Endothelial cell of umbilical vein (primary cell): ENCODE results near the gene MRPS23. TPM values are rescaled to one million over a fixed set of nuclear protein-coding genes. Genes with fewer than 3 reads are reported as not detected.

Source experiments
- BruUV-seq: library from RNA; stranded (reverse); fragments of 400-500 nt; replicated peaks from 2 replicates; lab custom pipeline; 2021; lab: Mats Ljungman, UMichigan
- CTCF ChIA-PET: fragments of 300-600, 350-600 bp; sonication (Branson Sonifier 250); formaldehyde crosslinking; loops from one replicate; lab custom pipeline; 2021; ENCODE audit warnings: antibody characterized with exemption, inconsistent platforms; lab: Charles Lee
- POLR2A ChIA-PET: fragments of 300-600, 350-600 bp; sonication (Branson Sonifier 250); formaldehyde crosslinking; loops from one replicate; lab custom pipeline; 2021; ENCODE audit warnings: antibody characterized with exemption, inconsistent platforms; lab: Charles Lee
- DNase-seq: peaks from one replicate; pipeline ENCODE4 v3.0.0-alpha.2; 2011; ENCODE audit warnings: low read depth, low spot score
- FAIRE-seq: peaks from 2 replicates; lab custom pipeline; 2011; peaks lifted over from hg19 to GRCh38; lab: Jason Lieb, UNC
- H2AFZ ChIP-seq: 2 replicates; pipeline ENCODE4 v1.6.0; 2012; ENCODE audit warnings: low read depth, low read length, control low read depth, inconsistent platforms
- H3K27ac ChIP-seq: 2 replicates; pipeline ENCODE4 v1.5.1; 2011; ENCODE audit warnings: low read depth, mild to moderate bottlenecking, control low read depth, low read length, moderate library complexity; ENCODE audit not compliant: insufficient read depth
- H3K27me3 ChIP-seq, 2 experiments: 2 replicates each; pipeline versions ENCODE4 v1.6.0 to v1.6.1; 2011; ENCODE audit warnings: low read length in 2 of 2, mixed read lengths in 1 of 2; ENCODE audit not compliant: control insufficient read depth in 2 of 2, insufficient read depth in 2 of 2
- H3K36me3 ChIP-seq, 2 experiments: 2 replicates in 1 of 2; 3 replicates in 1 of 2; pipeline ENCODE4 v1.5.1; 2011; ENCODE audit warnings: low read length in 2 of 2, mild to moderate bottlenecking in 1 of 2, moderate library complexity in 1 of 2; ENCODE audit not compliant: control insufficient read depth in 2 of 2, insufficient read depth in 2 of 2; ENCODE audit errors: extremely low read depth in 1 of 2
- H3K4me1 ChIP-seq: 3 replicates; pipeline ENCODE4 v1.5.1; 2011; ENCODE audit warnings: mild to moderate bottlenecking, low read length; ENCODE audit not compliant: control insufficient read depth, insufficient read depth; ENCODE audit errors: extremely low read depth
- H3K4me2 ChIP-seq: 2 replicates; pipeline ENCODE4 v1.6.1; 2011; ENCODE audit warnings: low read length, control low read depth, mixed read lengths; ENCODE audit not compliant: insufficient read depth
- H3K4me3 ChIP-seq, 3 experiments: fragments of 200-600 bp in 1 of 3; sonication (generic), shearing (Covaris generic) in 1 of 3; replicated peaks in 1 of 3; 2 replicates each; pipeline ENCODE4 v1.5.1; 2011 to 2016; ENCODE audit warnings: control low read depth in 3 of 3, low read length in 3 of 3, mild to moderate bottlenecking in 2 of 3, inconsistent platforms in 1 of 3, low read depth in 1 of 3, moderate library complexity in 1 of 3; ENCODE audit not compliant: insufficient read depth in 1 of 3
- H3K79me2 ChIP-seq: 2 replicates; pipeline ENCODE4 v1.6.0; 2012; ENCODE audit warnings: low read length, inconsistent platforms; ENCODE audit not compliant: control insufficient read depth, insufficient read depth
- H3K9ac ChIP-seq: replicated peaks from 2 replicates; pipeline ENCODE3; 2011; ENCODE audit warnings: low read length, control low read depth; ENCODE audit not compliant: insufficient read depth; ENCODE audit errors: extremely low read depth
- H3K9me1 ChIP-seq: replicated peaks from 3 replicates; pipeline ENCODE4 v1.6.0; 2011; ENCODE audit warnings: mild to moderate bottlenecking, low read length; ENCODE audit not compliant: control insufficient read depth, insufficient read depth; ENCODE audit errors: extremely low read depth
- H3K9me3 ChIP-seq: replicated peaks from 2 replicates; pipeline ENCODE4 v1.5.1; 2012; ENCODE audit warnings: low read length, inconsistent platforms; ENCODE audit not compliant: control insufficient read depth, insufficient read depth
- H4K20me1 ChIP-seq: replicated peaks from 2 replicates; pipeline ENCODE3; 2011; ENCODE audit warnings: mild to moderate bottlenecking, low read length; ENCODE audit not compliant: control insufficient read depth, insufficient read depth; ENCODE audit errors: extremely low read depth
- EZH2 ChIP-seq: IDR thresholded peaks from 2 replicates; pipeline ENCODE4 v1.6.1; 2012; ENCODE audit warnings: borderline replicate concordance, low read depth, mild to moderate bottlenecking, moderate library complexity, low read length, inconsistent platforms; ENCODE audit not compliant: severe bottlenecking
- FOS ChIP-seq: IDR thresholded peaks from 2 replicates; pipeline ENCODE4 v1.6.1; 2011; ENCODE audit warnings: mild to moderate bottlenecking, low read length, moderate library complexity, borderline replicate concordance; ENCODE audit not compliant: insufficient read depth
- GATA2 ChIP-seq: IDR thresholded peaks from 2 replicates; pipeline ENCODE4 v1.7.0; 2011; ENCODE audit warnings: low read depth, mild to moderate bottlenecking, moderate library complexity, mixed read lengths, low read length; ENCODE audit not compliant: insufficient read length, insufficient read depth
- JUN ChIP-seq: IDR thresholded peaks from 2 replicates; pipeline ENCODE4 v1.6.1; 2011; ENCODE audit warnings: borderline replicate concordance, low read depth; ENCODE audit not compliant: insufficient read length, insufficient read depth
- MYC ChIP-seq: IDR thresholded peaks from one replicate; pipeline ENCODE4 v1.6.1; 2011; ENCODE audit warnings: mild to moderate bottlenecking, low read depth, low read length
- POLR2A ChIP-seq: IDR thresholded peaks from 2 replicates; pipeline ENCODE4 v1.6.1; 2012; ENCODE audit warnings: low read depth, mild to moderate bottlenecking, control low read depth, low read length
- POLR2AphosphoS5 ChIP-seq: IDR thresholded peaks from 2 replicates; pipeline ENCODE4 v1.6.1; 2012; ENCODE audit warnings: low read depth, mild to moderate bottlenecking, control low read depth, low read length, moderate library complexity; ENCODE audit not compliant: insufficient read depth
- dilution Hi-C: fragments of 300-500 bp; cut with MboI; formaldehyde crosslinking; loops from one replicate; pipeline ENCODE4 v1.15.0; 2019; ENCODE audit warnings: low sequenced_read_pairs; ENCODE audit not compliant: extremely low pct_ligation_motif_present
- intact Hi-C: fragments of 100-400 bp; cut with micrococcal nuclease; formaldehyde crosslinking; loops from one replicate; pipeline ENCODE4 v1.10.0; 2022
- polyA plus RNA-seq, 4 experiments: library from polyadenylated mRNA; depleted of rRNA in 3 of 4; stranded (reverse) in 3 of 4; unstranded in 1 of 4; fragments of >200 nt; gene quantifications; 2 replicates each; pipeline versions ENCODE4 v1.2.1 to v1.2.3, GENCODE V29; 2011 to 2012; ENCODE audit warnings: missing spikeins in 1 of 4
- total RNA-seq: library from RNA; stranded (reverse); gene quantifications from 2 replicates; pipeline ENCODE4 v1.2.3, GENCODE V29; 2021
- TF ChIP-seq, protein P1 (sequence below), 2 donors: IDR thresholded peaks; 1 replicate in 1 of 2; 2 replicates in 1 of 2; pipeline ENCODE4 v1.5.1; 2011; ENCODE audit warnings: low read length in 2 of 2, mild to moderate bottlenecking in 2 of 2, moderate library complexity in 2 of 2, control low read depth in 1 of 2, inconsistent platforms in 1 of 2, low read depth in 1 of 2; ENCODE audit not compliant: insufficient read depth in 1 of 2; ENCODE audit errors: extremely low read depth in 1 of 2
- TF ChIP-seq, protein P2 (sequence below): IDR thresholded peaks from 2 replicates; pipeline ENCODE4 v1.6.1; 2011; ENCODE audit not compliant: insufficient read depth, insufficient read length

Gene MRPS23
- total and polyA plus RNA-seq, 2 donors (not counting 3 experiments of a cell fraction or from before 2014, with no cell fraction given): 39.9 to 46.2 TPM

- no peak for FAIRE-seq
- intact Hi-C loops: loop anchor here (5.0 kb wide), 1 partner anchor 213 kb away; the partner anchor contains the start of gene DYNLL2
Measured at GRCh38 chr17:57868910-57869616, 19.2 kb upstream of the MRPS23 start.

More at GRCh38 chr17:57868910-57869616, 19.2 kb upstream of the MRPS23 start:
- TF ChIP-seq, protein P1, sequence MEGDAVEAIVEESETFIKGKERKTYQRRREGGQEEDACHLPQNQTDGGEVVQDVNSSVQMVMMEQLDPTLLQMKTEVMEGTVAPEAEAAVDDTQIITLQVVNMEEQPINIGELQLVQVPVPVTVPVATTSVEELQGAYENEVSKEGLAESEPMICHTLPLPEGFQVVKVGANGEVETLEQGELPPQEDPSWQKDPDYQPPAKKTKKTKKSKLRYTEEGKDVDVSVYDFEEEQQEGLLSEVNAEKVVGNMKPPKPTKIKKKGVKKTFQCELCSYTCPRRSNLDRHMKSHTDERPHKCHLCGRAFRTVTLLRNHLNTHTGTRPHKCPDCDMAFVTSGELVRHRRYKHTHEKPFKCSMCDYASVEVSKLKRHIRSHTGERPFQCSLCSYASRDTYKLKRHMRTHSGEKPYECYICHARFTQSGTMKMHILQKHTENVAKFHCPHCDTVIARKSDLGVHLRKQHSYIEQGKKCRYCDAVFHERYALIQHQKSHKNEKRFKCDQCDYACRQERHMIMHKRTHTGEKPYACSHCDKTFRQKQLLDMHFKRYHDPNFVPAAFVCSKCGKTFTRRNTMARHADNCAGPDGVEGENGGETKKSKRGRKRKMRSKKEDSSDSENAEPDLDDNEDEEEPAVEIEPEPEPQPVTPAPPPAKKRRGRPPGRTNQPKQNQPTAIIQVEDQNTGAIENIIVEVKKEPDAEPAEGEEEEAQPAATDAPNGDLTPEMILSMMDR (IDR thresholded peaks at IDR 0.05; ENCODE audit: extremely low read depth in 1 of 2, insufficient read depth in 1 of 2, low read depth in 1 of 2, low read length in 2 of 2): no peak
- no peak for TF ChIP-seq JUN
- TF ChIP-seq MYC: no peak
- TF ChIP-seq POLR2AphosphoS5: no peak
- TF ChIP-seq, protein P2, sequence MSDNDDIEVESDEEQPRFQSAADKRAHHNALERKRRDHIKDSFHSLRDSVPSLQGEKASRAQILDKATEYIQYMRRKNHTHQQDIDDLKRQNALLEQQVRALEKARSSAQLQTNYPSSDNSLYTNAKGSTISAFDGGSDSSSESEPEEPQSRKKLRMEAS: no peak
- TF ChIP-seq EZH2: no peak
- TF ChIP-seq FOS: no peak
- no peak for TF ChIP-seq POLR2A
- no peak for TF ChIP-seq GATA2
- H3K27ac ChIP-seq: peak overlapping the region; percentile 44
- no TSS peak for BruUV-seq
- no peaks in the 10 kb centered on the region for H4K20me1 ChIP-seq
- no peak overlapping the region for H3K9ac ChIP-seq
- no peaks in the 10 kb centered on the region for H3K9me1 ChIP-seq
- no peak for DNase-seq
- H3K36me3 ChIP-seq: no peaks in the 10 kb centered on the region
- H3K4me3 ChIP-seq: no peak overlapping the region
- H3K4me2 ChIP-seq: no peak overlapping the region
- dilution Hi-C loops: loop anchor here (25.0 kb wide), 1 partner anchor 118 kb away; the partner anchor contains the start of gene VEZF1
- no peaks in the 10 kb centered on the region for H3K27me3 ChIP-seq
- H3K79me2 ChIP-seq: no peaks in the 10 kb centered on the region
- ChIA-PET POLR2A (interaction anchor here (0.9 kb wide), 1 partner anchor 125 kb away, joined by 6 read pairs; no protein-coding TSS in a partner anchor), CTCF (interaction anchor here (1.6 to 11.3 kb wide), 10 partner anchors 10 to 131 kb away, joined by 4 to 202 read pairs (median 6); no protein-coding TSS in a partner anchor)
- H3K9me3 ChIP-seq: no peaks in the 10 kb centered on the region
- H2AFZ ChIP-seq: no peak overlapping the region
- peaks cover 43% of the 10 kb centered on the region for H3K4me1 ChIP-seq
